Endodermal cell (in vitro differentiated cells): Measurements from ENCODE around the gene SBF2. TPM values are rescaled to one million over a fixed set of nuclear protein-coding genes. Genes with fewer than 3 reads are reported as not detected.

Source experiments
- DNase-seq: peaks from one replicate; pipeline ENCODE4 v3.0.0-alpha.2; 2017
- H3K27ac ChIP-seq: 2 replicates; pipeline ENCODE4 v1.5.1; 2013; ENCODE audit warnings: mild to moderate bottlenecking, low read depth, low read length, moderate library complexity
- H3K27me3 ChIP-seq: 2 replicates; pipeline ENCODE4 v1.6.1; 2013; ENCODE audit warnings: mild to moderate bottlenecking, low read length, moderate library complexity; ENCODE audit not compliant: insufficient read depth, control insufficient read depth, poor library complexity, severe bottlenecking
- H3K36me3 ChIP-seq: 2 replicates; pipeline ENCODE4 v1.7.0; 2013; ENCODE audit warnings: mild to moderate bottlenecking, low read length, moderate library complexity; ENCODE audit not compliant: control insufficient read depth, insufficient read depth
- H3K4me1 ChIP-seq: one replicate; pipeline ENCODE4 v1.7.0; 2013; ENCODE audit warnings: low read length; ENCODE audit not compliant: control insufficient read depth, insufficient read depth
- H3K4me3 ChIP-seq: 2 replicates; pipeline ENCODE4 v1.5.1; 2013; ENCODE audit warnings: mild to moderate bottlenecking, low read length, moderate library complexity
- H3K9ac ChIP-seq: 2 replicates; pipeline ENCODE4 v1.6.1; 2013; ENCODE audit warnings: mild to moderate bottlenecking, low read length, moderate library complexity; ENCODE audit not compliant: poor library complexity, severe bottlenecking; ENCODE audit errors: extremely low read depth
- H3K9me3 ChIP-seq: 2 replicates; pipeline ENCODE4 v1.6.1; 2013; ENCODE audit warnings: mild to moderate bottlenecking, low read length, moderate library complexity; ENCODE audit not compliant: control insufficient read depth
- H3K27ac Mint-ChIP-seq: 2 replicates; pipeline ENCODE4 v1.8.0; 2020; ENCODE audit warnings: mixed read lengths
- H3K27me3 Mint-ChIP-seq: 2 replicates; pipeline ENCODE4 v1.8.0; 2021; ENCODE audit warnings: mild to moderate bottlenecking, mixed read lengths; ENCODE audit not compliant: insufficient read depth
- H3K36me3 Mint-ChIP-seq: 2 replicates; pipeline ENCODE4 v1.8.0; 2020; ENCODE audit warnings: low read depth, mixed read lengths
- H3K4me1 Mint-ChIP-seq: 2 replicates; pipeline ENCODE4 v1.8.0; 2020; ENCODE audit warnings: mixed read lengths
- H3K4me3 Mint-ChIP-seq: 2 replicates; pipeline ENCODE4 v1.8.0; 2020; ENCODE audit warnings: mild to moderate bottlenecking, moderate library complexity, mixed read lengths
- H3K9me3 Mint-ChIP-seq: 2 replicates; pipeline ENCODE4 v1.8.0; 2020; ENCODE audit warnings: mild to moderate bottlenecking, mixed read lengths
- CTCF ChIP-seq: fragments of 200-600 bp; sonication (generic); conservative IDR thresholded peaks from 2 replicates; pipeline ENCODE4 v1.5.0; 2021; ENCODE audit warnings: antibody characterized with exemption, mild to moderate bottlenecking
- WGBS, 2 experiments: methylation state at CpG; one replicate each; pipeline versions ENCODE4 v1.1.5 to v1.1.7; 2013; ENCODE audit warnings: missing lambda C conversion rate in 2 of 2, mixed read lengths in 1 of 2; ENCODE audit not compliant: insufficient coverage in 1 of 2, insufficient read length in 1 of 2; 5-methylcytosine and 5-hydroxymethylcytosine counted together
- total RNA-seq, 2 donors: library from RNA; stranded (reverse); fragmentation: NEBNext Ultra II Directional in 1 of 2; extraction: Animal tissue kit (Norgen Biotek cat#: 25700) in 1 of 2; gene quantifications; 2 replicates in 1 of 2; 3 replicates in 1 of 2; pipeline ENCODE4 v1.2.1, GENCODE V29; 2021

SBF2 gene
- total RNA-seq, 2 donors from 2014 or later: 27.1 to 32.5 TPM

- no peak for DNase-seq
- no peaks in the 10 kb centered on the region for H3K4me1 ChIP-seq
- Mint-ChIP-seq H3K27ac (no peak overlapping the region), H3K27me3 (no peaks in the 10 kb centered on the region), H3K36me3 (peaks cover 65% of the 10 kb centered on the region), H3K4me3 (no peak overlapping the region), H3K9me3 (peaks cover 13% of the 10 kb centered on the region), H3K4me1 (peaks cover 4% of the 10 kb centered on the region)
- no peak overlapping the region for H3K27ac ChIP-seq
- no peak overlapping the region for H3K9ac ChIP-seq
- TF ChIP-seq CTCF: no peak
- peaks cover 70% of the 10 kb centered on the region for H3K36me3 ChIP-seq
- 94 to 96% methylated on average over 5 to 12 of the region's 12 CpGs for WGBS, 2 experiments
- H3K27me3 ChIP-seq: no peaks in the 10 kb centered on the region
- no peak overlapping the region for H3K4me3 ChIP-seq
- H3K9me3 ChIP-seq: peaks cover 18% of the 10 kb centered on the region
Measured at GRCh38 chr11:9740202-9740883, 553.7 kb downstream of the SBF2 start.

- no peak overlapping the region for H3K27ac ChIP-seq
Measured at GRCh38 chr11:9739123-9739900, 554.7 kb downstream of the SBF2 start.

GRCh38 chr11:9738707-9739106 lies 555.3 kb downstream of the SBF2 start:
- 89 to 93% methylated on average over 1 of the region's 1 CpG for WGBS, 2 experiments
- Histone ChIP-seq H3K27me3 (no peaks in the 10 kb centered on the region), H3K9me3 (peaks cover 23% of the 10 kb centered on the region), H3K27ac (no peak overlapping the region), H3K4me1 (no peaks in the 10 kb centered on the region), H3K36me3 (peaks cover 78% of the 10 kb centered on the region), H3K9ac (no peak overlapping the region), H3K4me3 (no peak overlapping the region)
- TF ChIP-seq CTCF: no peak
- H3K4me1 Mint-ChIP-seq: peaks cover 4% of the 10 kb centered on the region
- H3K4me3 Mint-ChIP-seq: no peak overlapping the region
- no peak overlapping the region for H3K27ac Mint-ChIP-seq
- H3K9me3 Mint-ChIP-seq: peaks cover 13% of the 10 kb centered on the region
- no peaks in the 10 kb centered on the region for H3K27me3 Mint-ChIP-seq
- DNase-seq: no peak
- H3K36me3 Mint-ChIP-seq: peaks cover 70% of the 10 kb centered on the region

More at GRCh38 chr11:9739123-9739900, 554.7 kb downstream of the SBF2 start:
- no peaks in the 10 kb centered on the region for H3K27me3 ChIP-seq
- H3K4me1 ChIP-seq: no peaks in the 10 kb centered on the region
- H3K4me3 ChIP-seq: no peak overlapping the region
- H3K9me3 Mint-ChIP-seq: peaks cover 13% of the 10 kb centered on the region
- H3K36me3 Mint-ChIP-seq: peaks cover 68% of the 10 kb centered on the region
- H3K27ac Mint-ChIP-seq: no peak overlapping the region
- no peaks in the 10 kb centered on the region for H3K27me3 Mint-ChIP-seq
- peaks cover 20% of the 10 kb centered on the region for H3K9me3 ChIP-seq
- no peak overlapping the region for H3K9ac ChIP-seq
- H3K36me3 ChIP-seq: peaks cover 75% of the 10 kb centered on the region
- no peak for TF ChIP-seq CTCF
- WGBS, 2 experiments: 96 to 97% methylated on average over 2 to 4 of the region's 4 CpGs
- no peak overlapping the region for H3K4me3 Mint-ChIP-seq
- DNase-seq: no peak
- H3K4me1 Mint-ChIP-seq: peaks cover 4% of the 10 kb centered on the region
